ENCODE data around the gene PUM1. TPM values are rescaled to one million over a fixed set of nuclear protein-coding genes. Genes with fewer than 3 reads are reported as not detected.
A peak's percentile ranks its signal among the peaks of the same experiment; 100 is the strongest.

PUM1 gene
- total RNA-seq = 10 to 100 TPM; 70.4 to 97.9 TPM

- Histone ChIP-seq H3K4me1 (ENCODE audit: control insufficient read depth in 1 of 2, low read depth in 2 of 2) (peaks cover 18 to 24% of the 10 kb centered on the region in 2 donors), H3K4me3 (peak within 1 kb of the TSS; percentile 87), H3K27me3 (replicated peaks; ENCODE audit: insufficient read depth) (no peaks in the 10 kb centered on the region), H3K9me3 (no peaks in the 10 kb centered on the region), H3K27ac (peak within 1 kb of the TSS; percentile 85 to 92), H3K36me3 (no peaks in the 10 kb centered on the region)
- peak; percentile 94 for ATAC-seq (ENCODE audit: insufficient number of reproducible peaks, low FRiP score, low read depth)
- DNase-seq (ENCODE audit: low spot score) = peak; percentile 98
- peak; percentile 44 for TF ChIP-seq CTCF (IDR thresholded peaks at IDR 0.05)
These were observed at the start of gene PUM1 for GRCh38 chr1:31065310-31066217. TSS of gene PUM1 (minus strand) at chr1:31065717. CDS start at chr1:31059566, 6,151 bp downstream.

- DNase-seq (ENCODE audit: low spot score) (no peak), ATAC-seq (ENCODE audit: insufficient number of reproducible peaks, low FRiP score, low read depth) (no peak)
- no peak overlapping the region for H3K27ac ChIP-seq
- no peaks in the 10 kb centered on the region for H3K9me3 ChIP-seq
- no peaks in the 10 kb centered on the region for H3K36me3 ChIP-seq
- no peak for TF ChIP-seq CTCF (IDR thresholded peaks at IDR 0.05)
- H3K27me3 ChIP-seq (replicated peaks; ENCODE audit: insufficient read depth) = no peaks in the 10 kb centered on the region
- no peak overlapping the region for H3K4me3 ChIP-seq
- peaks cover 0 to 6% of the 10 kb centered on the region in 2 donors for H3K4me1 ChIP-seq (ENCODE audit: control insufficient read depth in 1 of 2, low read depth in 2 of 2)
These were observed 46.9 kb upstream of the PUM1 start for GRCh38 chr1:31112266-31112935.

GRCh38 chr1:31111290-31111951, 45.9 kb upstream of the PUM1 start:
- no peak for TF ChIP-seq CTCF (IDR thresholded peaks at IDR 0.05)
- Histone ChIP-seq H3K4me1 (ENCODE audit: control insufficient read depth in 1 of 2, low read depth in 2 of 2) (peaks cover 0 to 6% of the 10 kb centered on the region in 2 donors), H3K27ac (no peak overlapping the region), H3K36me3 (no peaks in the 10 kb centered on the region), H3K27me3 (replicated peaks; ENCODE audit: insufficient read depth) (no peaks in the 10 kb centered on the region), H3K4me3 (no peak overlapping the region), H3K9me3 (no peaks in the 10 kb centered on the region)
- DNase-seq (ENCODE audit: low spot score) (no peak), ATAC-seq (ENCODE audit: insufficient number of reproducible peaks, low FRiP score, low read depth) (no peak)

DNA sequence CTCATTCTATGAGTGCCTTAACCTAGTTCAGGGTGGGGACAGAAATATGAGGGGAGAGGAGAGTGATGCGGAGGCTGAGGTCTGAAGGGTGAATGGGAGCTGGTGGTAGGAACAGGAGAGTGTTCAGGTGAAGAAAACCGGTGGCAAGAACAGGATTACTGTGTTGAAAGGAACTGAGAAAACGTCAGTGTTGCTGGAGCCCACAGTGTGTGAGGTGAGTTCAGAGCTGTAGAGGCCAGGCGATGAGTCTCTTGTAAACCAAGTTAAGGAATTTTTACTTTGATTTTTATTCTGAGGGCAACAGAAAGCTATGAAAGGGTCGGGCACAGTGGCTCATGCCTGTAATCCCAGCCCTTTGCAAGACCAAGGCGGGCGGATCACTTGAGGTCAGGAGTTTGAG, 45.3 kb upstream of the PUM1 start:
- no peak for TF ChIP-seq CTCF (IDR thresholded peaks at IDR 0.05)
- Histone ChIP-seq H3K4me3 (no peak overlapping the region), H3K9me3 (no peaks in the 10 kb centered on the region), H3K4me1 (ENCODE audit: control insufficient read depth in 1 of 2, low read depth in 2 of 2) (peaks cover 0 to 6% of the 10 kb centered on the region in 2 donors), H3K27me3 (replicated peaks; ENCODE audit: insufficient read depth) (no peaks in the 10 kb centered on the region), H3K36me3 (no peaks in the 10 kb centered on the region), H3K27ac (no peak overlapping the region)
- ATAC-seq (ENCODE audit: insufficient number of reproducible peaks, low FRiP score, low read depth) = no peak
- DNase-seq (ENCODE audit: low spot score) = no peak

- no peak for ATAC-seq (ENCODE audit: insufficient number of reproducible peaks, low FRiP score, low read depth)
- Histone ChIP-seq H3K9me3 (no peaks in the 10 kb centered on the region), H3K4me1 (ENCODE audit: control insufficient read depth in 1 of 2, low read depth in 2 of 2) (peaks cover 0 to 6% of the 10 kb centered on the region in 2 donors), H3K27me3 (replicated peaks; ENCODE audit: insufficient read depth) (no peaks in the 10 kb centered on the region), H3K4me3 (no peak overlapping the region), H3K27ac (no peak overlapping the region), H3K36me3 (no peaks in the 10 kb centered on the region)
- TF ChIP-seq CTCF (IDR thresholded peaks at IDR 0.05) = no peak
- DNase-seq (ENCODE audit: low spot score) = no peak
These were observed 43.3 kb upstream of the PUM1 start for GRCh38 chr1:31108861-31109260.
